ENCODE data around the gene TDP1. TPM values are rescaled to one million over a fixed set of nuclear protein-coding genes. Genes with fewer than 3 reads are reported as not detected.

The TDP1 gene
- total RNA-seq, 1 donor from 2014 or later: 6.5 TPM

DNA sequence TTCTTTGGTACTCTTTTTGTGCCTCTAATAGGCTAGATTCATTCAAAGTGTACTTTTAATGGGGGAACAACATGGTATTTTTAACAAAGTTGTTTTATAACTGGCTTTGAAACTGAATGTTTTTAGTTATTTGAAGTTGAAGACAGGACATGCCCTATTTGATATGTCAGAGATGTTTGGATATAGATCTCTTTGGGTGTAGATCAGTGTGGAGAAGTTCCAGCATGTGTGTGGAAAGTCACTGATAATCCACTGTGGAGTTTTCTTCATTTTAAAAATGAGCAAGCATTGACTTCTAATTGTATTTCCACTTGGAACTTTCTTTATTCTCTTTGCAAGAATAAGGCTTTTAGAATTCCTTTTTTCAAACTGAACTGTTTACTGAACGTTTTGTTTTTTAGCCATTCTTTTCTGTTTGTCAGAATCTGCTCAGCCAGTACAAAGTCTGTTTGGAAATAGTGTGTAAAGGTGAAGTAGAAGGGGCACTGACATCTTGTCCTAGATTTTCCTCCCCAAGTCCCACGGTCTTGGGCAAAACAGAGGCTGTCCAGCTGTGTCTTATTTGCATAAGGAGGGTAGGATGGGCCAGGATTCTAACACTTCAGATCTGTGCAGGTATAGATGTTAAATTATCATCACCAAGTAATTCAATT is 35.0 kb downstream of the TDP1 start:
- no peaks in the 10 kb centered on the region for H3K27me3 ChIP-seq
- intact Hi-C loops (cut with DNase I): no loop called here
- H3K27ac ChIP-seq: no peak overlapping the region
- no peak overlapping the region for H3K4me3 ChIP-seq
- no peaks in the 10 kb centered on the region for H3K9me3 ChIP-seq
- H3K36me3 ChIP-seq: peaks cover 46% of the 10 kb centered on the region
- H3K4me1 ChIP-seq: no peaks in the 10 kb centered on the region
- ATAC-seq (no peak), DNase-seq (no peak)
- TF ChIP-seq, protein P1, sequence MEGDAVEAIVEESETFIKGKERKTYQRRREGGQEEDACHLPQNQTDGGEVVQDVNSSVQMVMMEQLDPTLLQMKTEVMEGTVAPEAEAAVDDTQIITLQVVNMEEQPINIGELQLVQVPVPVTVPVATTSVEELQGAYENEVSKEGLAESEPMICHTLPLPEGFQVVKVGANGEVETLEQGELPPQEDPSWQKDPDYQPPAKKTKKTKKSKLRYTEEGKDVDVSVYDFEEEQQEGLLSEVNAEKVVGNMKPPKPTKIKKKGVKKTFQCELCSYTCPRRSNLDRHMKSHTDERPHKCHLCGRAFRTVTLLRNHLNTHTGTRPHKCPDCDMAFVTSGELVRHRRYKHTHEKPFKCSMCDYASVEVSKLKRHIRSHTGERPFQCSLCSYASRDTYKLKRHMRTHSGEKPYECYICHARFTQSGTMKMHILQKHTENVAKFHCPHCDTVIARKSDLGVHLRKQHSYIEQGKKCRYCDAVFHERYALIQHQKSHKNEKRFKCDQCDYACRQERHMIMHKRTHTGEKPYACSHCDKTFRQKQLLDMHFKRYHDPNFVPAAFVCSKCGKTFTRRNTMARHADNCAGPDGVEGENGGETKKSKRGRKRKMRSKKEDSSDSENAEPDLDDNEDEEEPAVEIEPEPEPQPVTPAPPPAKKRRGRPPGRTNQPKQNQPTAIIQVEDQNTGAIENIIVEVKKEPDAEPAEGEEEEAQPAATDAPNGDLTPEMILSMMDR (IDR thresholded peaks at IDR 0.05): no peak

DNA sequence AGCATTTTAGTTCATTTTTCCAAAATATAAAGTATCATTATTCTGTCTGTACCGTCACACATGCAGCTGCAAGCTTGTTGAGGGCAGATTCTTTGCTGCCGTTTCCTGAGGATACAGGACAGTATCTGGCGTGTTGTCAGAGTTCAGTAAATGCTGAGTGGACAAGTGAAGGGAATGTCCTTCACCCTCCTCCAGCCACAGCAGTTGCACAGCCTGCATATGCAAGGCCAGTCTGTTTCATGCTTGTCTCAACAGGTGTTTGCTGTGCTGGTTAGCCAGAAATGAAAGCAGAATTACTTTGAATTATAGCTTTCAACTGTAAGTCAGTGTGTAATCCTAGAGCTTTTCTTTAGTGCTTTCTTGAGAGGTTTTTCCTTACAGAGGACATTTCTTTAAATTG is 36.5 kb downstream of the TDP1 start:
- Histone ChIP-seq H3K27me3 (no peaks in the 10 kb centered on the region), H3K4me1 (no peaks in the 10 kb centered on the region), H3K27ac (no peak overlapping the region), H3K9me3 (no peaks in the 10 kb centered on the region), H3K4me3 (no peak overlapping the region), H3K36me3 (peaks cover 37% of the 10 kb centered on the region)
- DNase-seq (no peak), ATAC-seq (no peak)
- TF ChIP-seq, protein P1 (IDR thresholded peaks at IDR 0.05): no peak
- intact Hi-C loops (cut with DNase I): no loop called here

DNA sequence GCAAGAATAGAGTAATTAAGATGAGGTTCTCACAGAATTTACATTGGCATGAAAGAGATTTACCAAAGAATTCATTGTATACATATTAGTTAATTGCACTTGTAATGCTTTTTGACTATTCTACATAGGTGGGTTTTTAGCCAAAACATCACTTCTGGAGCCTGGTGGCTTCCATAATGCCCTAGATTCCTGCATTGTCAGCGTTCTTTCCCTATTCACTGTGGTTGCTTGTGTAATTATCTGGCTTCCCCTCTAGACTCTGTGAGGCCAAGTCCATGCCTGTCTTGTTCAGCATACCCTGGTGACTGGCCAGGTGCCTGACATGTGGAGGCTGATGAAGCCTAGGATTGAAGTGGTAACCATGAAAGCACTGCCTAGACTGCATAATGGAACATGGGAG is 41.2 kb downstream of the TDP1 start:
- Histone ChIP-seq H3K27ac (no peak overlapping the region), H3K27me3 (no peaks in the 10 kb centered on the region), H3K4me3 (no peak overlapping the region), H3K4me1 (no peaks in the 10 kb centered on the region), H3K36me3 (peaks cover 38% of the 10 kb centered on the region), H3K9me3 (no peaks in the 10 kb centered on the region)
- TF ChIP-seq, protein P1 (IDR thresholded peaks at IDR 0.05): no peak
- intact Hi-C loops (cut with DNase I): no loop called here
- DNase-seq: no peak
- ATAC-seq: no peak

DNA sequence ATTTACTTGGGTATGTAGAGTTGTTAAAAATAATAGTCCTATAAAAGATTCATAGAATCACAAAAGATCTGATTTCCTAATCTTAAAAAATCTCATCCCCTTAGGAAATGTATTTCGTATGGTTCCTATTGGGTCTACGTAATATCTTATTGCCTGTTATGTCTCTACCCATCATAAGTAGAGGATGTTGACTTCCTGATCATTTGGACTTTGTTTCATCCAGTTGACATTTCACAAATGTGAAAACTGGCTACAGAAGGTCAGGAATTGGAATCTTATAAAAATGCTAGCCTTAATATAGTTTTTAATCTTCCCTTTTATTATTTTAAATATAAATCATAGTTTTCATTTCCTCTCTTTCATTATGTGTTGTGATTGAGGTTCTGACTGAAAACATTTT is 45.2 kb downstream of the TDP1 start:
- H3K36me3 ChIP-seq: peaks cover 15% of the 10 kb centered on the region
- ATAC-seq (no peak), DNase-seq (no peak)
- no peaks in the 10 kb centered on the region for H3K9me3 ChIP-seq
- TF ChIP-seq, protein P1 (IDR thresholded peaks at IDR 0.05): no peak
- no peak overlapping the region for H3K27ac ChIP-seq
- H3K4me1 ChIP-seq: no peaks in the 10 kb centered on the region
- no peak overlapping the region for H3K4me3 ChIP-seq
- intact Hi-C loops (cut with DNase I): no loop called here
- H3K27me3 ChIP-seq: no peaks in the 10 kb centered on the region

DNA sequence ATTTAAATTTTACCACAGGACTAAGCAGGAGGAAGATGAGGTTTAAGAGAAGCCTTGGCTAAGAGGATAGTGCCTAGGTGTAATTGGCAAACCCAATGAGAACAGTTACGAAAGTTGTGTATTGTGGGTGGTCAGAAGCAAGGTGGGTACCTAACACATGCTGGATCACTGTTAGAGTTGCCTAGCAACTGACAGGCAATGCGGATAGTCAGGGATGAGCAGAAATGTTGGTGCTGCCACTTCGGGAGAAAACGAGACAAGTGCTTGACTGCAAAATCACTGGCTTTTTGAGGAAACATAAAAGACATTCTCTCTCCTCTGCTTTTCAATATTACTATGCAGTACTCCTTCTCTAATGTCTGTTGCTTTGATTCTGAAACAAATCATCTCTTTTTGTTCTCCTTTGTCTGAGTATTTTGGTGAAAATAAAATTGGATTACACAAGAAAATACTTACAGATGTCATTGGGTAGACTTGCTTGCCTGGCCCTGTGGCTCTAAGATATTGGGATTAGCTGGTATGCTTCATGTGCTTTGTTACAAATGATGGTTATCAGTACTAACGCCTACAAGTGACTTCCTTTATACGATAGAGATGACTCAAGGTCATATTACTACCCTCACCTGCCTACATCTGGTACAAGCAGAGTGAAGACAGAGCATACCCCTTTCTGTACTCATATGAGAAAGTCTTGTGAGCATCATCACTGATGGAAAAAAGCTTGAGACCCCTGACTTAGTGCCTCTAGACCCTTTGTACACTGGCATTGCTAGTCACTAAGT is 48.0 kb downstream of the TDP1 start:
- intact Hi-C loops (cut with DNase I): no loop called here
- Histone ChIP-seq H3K4me1 (no peaks in the 10 kb centered on the region), H3K36me3 (peaks cover 4% of the 10 kb centered on the region), H3K4me3 (no peak overlapping the region), H3K27me3 (no peaks in the 10 kb centered on the region), H3K27ac (no peak overlapping the region), H3K9me3 (no peaks in the 10 kb centered on the region)
- DNase-seq (no peak), ATAC-seq (no peak)
- TF ChIP-seq, protein P1 (IDR thresholded peaks at IDR 0.05): no peak
